Measurements from ENCODE around the gene PACS2. TPM values are rescaled to one million over a fixed set of nuclear protein-coding genes. Genes with fewer than 3 reads are reported as not detected.

Gene PACS2
- polyA plus RNA-seq, 1 of the 3 experiments (the other 2 are of a cell fraction): 42.7 TPM

DNA sequence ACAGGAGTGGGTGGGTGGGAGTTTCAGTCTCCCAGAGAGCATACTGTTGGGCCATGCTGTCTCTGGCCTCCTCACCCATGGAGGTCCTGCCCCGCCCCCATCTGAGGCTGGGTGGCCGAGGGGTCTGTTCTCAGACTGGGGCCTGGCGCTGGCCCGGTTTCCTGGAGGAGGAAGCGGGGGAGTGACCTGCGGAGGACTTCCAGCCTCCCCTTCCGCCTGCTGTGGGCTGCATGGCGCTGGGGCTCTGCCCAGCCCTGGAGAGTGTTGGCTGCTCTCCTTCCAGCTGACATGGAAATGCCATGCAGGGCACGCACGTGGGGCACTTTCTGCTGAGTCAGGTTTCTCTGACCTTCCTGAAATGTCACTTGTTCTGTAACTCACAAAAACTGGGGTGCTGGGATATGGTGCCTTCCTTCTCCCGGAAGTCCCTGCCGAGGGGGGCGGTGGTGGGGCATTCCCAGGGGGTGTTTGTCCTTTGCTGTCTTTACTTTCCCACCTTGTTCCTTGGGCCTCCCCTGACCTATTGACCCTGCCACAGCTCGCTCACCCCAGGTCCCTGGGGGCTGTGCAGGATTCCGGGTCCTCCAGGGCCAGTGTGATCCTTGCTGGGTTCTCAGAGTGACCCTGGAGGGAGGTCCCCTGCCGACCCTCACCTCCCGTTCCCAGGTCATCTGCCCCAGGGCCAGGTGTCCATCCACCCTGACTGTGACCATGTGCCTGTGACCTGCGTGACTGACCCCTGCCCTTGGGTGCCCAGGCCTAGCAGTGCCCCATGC lies 23.6 kb downstream of the PACS2 start:
- H3K4me3 ChIP-seq (ENCODE audit: low read depth in 2 of 2, low read length in 1 of 2): no peak overlapping the region
- H3K27ac ChIP-seq (ENCODE audit: low read depth in 2 of 2, low read length in 1 of 2): no peak overlapping the region; a peak in 1 of 4 replicates
- H3K9me2 ChIP-seq: no peaks in the 10 kb centered on the region
- no peak for DNase-seq
- no peaks in the 10 kb centered on the region for H3K9me3 ChIP-seq
- peaks cover 0 to 45% of the 10 kb centered on the region in 2 experiments; a peak in 1 of 4 replicates for H3K4me1 ChIP-seq (ENCODE audit: control insufficient read depth in 1 of 2, insufficient read depth in 2 of 2, low read depth in 1 of 2, low read length in 1 of 2)
- H3K9ac ChIP-seq: no peak overlapping the region
- 89% methylated on average over 14 of the region's 18 CpGs for WGBS (ENCODE audit: low lambda C conversion rate)
- TF ChIP-seq GATA2 (CRISPR knock-in tag; IDR thresholded peaks at IDR 0.05): no peak
- TF ChIP-seq POLR2AphosphoS5 (IDR thresholded peaks at IDR 0.05; ENCODE audit: low read depth, low read length): no peak
- TF ChIP-seq, protein P1, sequence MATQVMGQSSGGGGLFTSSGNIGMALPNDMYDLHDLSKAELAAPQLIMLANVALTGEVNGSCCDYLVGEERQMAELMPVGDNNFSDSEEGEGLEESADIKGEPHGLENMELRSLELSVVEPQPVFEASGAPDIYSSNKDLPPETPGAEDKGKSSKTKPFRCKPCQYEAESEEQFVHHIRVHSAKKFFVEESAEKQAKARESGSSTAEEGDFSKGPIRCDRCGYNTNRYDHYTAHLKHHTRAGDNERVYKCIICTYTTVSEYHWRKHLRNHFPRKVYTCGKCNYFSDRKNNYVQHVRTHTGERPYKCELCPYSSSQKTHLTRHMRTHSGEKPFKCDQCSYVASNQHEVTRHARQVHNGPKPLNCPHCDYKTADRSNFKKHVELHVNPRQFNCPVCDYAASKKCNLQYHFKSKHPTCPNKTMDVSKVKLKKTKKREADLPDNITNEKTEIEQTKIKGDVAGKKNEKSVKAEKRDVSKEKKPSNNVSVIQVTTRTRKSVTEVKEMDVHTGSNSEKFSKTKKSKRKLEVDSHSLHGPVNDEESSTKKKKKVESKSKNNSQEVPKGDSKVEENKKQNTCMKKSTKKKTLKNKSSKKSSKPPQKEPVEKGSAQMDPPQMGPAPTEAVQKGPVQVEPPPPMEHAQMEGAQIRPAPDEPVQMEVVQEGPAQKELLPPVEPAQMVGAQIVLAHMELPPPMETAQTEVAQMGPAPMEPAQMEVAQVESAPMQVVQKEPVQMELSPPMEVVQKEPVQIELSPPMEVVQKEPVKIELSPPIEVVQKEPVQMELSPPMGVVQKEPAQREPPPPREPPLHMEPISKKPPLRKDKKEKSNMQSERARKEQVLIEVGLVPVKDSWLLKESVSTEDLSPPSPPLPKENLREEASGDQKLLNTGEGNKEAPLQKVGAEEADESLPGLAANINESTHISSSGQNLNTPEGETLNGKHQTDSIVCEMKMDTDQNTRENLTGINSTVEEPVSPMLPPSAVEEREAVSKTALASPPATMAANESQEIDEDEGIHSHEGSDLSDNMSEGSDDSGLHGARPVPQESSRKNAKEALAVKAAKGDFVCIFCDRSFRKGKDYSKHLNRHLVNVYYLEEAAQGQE (IDR thresholded peaks at IDR 0.05; ENCODE audit: low read depth, low read length): no peak
- no peak for TF ChIP-seq TAF1 (IDR thresholded peaks at IDR 0.05; ENCODE audit: borderline replicate concordance, low read depth, low read length)
- no peak for TF ChIP-seq SIN3A (IDR thresholded peaks at IDR 0.05; ENCODE audit: borderline replicate concordance, low read depth, low read length)
- no peak for TF ChIP-seq TCF12 (IDR thresholded peaks at IDR 0.05)
- TF ChIP-seq EP300 (IDR thresholded peaks at IDR 0.05; ENCODE audit: borderline replicate concordance in 1 of 2, low read depth in 1 of 2, low read length in 1 of 2): no peak
- no peak for TF ChIP-seq RXRA (IDR thresholded peaks at IDR 0.05; ENCODE audit: borderline replicate concordance, low read depth)
- TF ChIP-seq NFIC (IDR thresholded peaks at IDR 0.05; ENCODE audit: borderline replicate concordance): no peak
- TF ChIP-seq, protein P2, sequence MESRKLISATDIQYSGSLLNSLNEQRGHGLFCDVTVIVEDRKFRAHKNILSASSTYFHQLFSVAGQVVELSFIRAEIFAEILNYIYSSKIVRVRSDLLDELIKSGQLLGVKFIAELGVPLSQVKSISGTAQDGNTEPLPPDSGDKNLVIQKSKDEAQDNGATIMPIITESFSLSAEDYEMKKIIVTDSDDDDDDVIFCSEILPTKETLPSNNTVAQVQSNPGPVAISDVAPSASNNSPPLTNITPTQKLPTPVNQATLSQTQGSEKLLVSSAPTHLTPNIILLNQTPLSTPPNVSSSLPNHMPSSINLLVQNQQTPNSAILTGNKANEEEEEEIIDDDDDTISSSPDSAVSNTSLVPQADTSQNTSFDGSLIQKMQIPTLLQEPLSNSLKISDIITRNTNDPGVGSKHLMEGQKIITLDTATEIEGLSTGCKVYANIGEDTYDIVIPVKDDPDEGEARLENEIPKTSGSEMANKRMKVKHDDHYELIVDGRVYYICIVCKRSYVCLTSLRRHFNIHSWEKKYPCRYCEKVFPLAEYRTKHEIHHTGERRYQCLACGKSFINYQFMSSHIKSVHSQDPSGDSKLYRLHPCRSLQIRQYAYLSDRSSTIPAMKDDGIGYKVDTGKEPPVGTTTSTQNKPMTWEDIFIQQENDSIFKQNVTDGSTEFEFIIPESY (IDR thresholded peaks at IDR 0.05; ENCODE audit: borderline replicate concordance, low read depth): no peak
- TF ChIP-seq, protein P3, sequence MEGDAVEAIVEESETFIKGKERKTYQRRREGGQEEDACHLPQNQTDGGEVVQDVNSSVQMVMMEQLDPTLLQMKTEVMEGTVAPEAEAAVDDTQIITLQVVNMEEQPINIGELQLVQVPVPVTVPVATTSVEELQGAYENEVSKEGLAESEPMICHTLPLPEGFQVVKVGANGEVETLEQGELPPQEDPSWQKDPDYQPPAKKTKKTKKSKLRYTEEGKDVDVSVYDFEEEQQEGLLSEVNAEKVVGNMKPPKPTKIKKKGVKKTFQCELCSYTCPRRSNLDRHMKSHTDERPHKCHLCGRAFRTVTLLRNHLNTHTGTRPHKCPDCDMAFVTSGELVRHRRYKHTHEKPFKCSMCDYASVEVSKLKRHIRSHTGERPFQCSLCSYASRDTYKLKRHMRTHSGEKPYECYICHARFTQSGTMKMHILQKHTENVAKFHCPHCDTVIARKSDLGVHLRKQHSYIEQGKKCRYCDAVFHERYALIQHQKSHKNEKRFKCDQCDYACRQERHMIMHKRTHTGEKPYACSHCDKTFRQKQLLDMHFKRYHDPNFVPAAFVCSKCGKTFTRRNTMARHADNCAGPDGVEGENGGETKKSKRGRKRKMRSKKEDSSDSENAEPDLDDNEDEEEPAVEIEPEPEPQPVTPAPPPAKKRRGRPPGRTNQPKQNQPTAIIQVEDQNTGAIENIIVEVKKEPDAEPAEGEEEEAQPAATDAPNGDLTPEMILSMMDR (IDR thresholded peaks at IDR 0.05): no peak
- no peak for TF ChIP-seq JUND (IDR thresholded peaks at IDR 0.05)
- ChIA-PET CTCF (interaction anchor here (1.0 kb wide), 1 partner anchor 144 kb away, joined by 3 read pairs; no protein-coding TSS in a partner anchor), POLR2A (interaction anchor here (0.6 kb wide), 1 partner anchor 61 kb away, joined by 3 read pairs; no protein-coding TSS in a partner anchor)
- H3K27me3 ChIP-seq (ENCODE audit: insufficient read depth): no peaks in the 10 kb centered on the region
- H4K20me1 ChIP-seq (ENCODE audit: insufficient read depth): peaks cover 74% of the 10 kb centered on the region
- no peak overlapping the region for H3K4me2 ChIP-seq
- no peaks in the 10 kb centered on the region for H3F3A ChIP-seq (replicated peaks; ENCODE audit: insufficient read depth)
- H2AFZ ChIP-seq (ENCODE audit: low read depth): no peak overlapping the region
- H3K79me2 ChIP-seq (ENCODE audit: insufficient read depth): peaks cover 16% of the 10 kb centered on the region
- H3K36me3 ChIP-seq (replicated peaks in 1 of 2; ENCODE audit: control insufficient read depth in 1 of 2, insufficient read depth in 2 of 2, low read length in 1 of 2): no peaks in the 10 kb centered on the region

Measured in SK-N-SH (cell line).